Immature natural killer cell (primary cell): ENCODE measurements around the gene TAS1R1. TPM values are rescaled to one million over a fixed set of nuclear protein-coding genes. Genes with fewer than 3 reads are reported as not detected.

Source experiments
- DNase-seq, 3 donors: peaks; one replicate each; pipeline ENCODE4 v3.0.0; 2022; ENCODE audit warnings: mixed read lengths in 1 of 3
- H3K27ac Mint-ChIP-seq, 6 donors: one replicate each; pipeline ENCODE4 v1.8.0; 2020; ENCODE audit warnings: mixed read lengths in 6 of 6, mild to moderate bottlenecking in 5 of 6, inconsistent platforms in 4 of 6, moderate library complexity in 3 of 6
- H3K27me3 Mint-ChIP-seq, 3 donors: one replicate each; pipeline ENCODE4 v1.8.0; 2020 to 2021; ENCODE audit warnings: low read depth in 3 of 3, mild to moderate bottlenecking in 3 of 3, mixed read lengths in 3 of 3, moderate library complexity in 3 of 3, inconsistent platforms in 1 of 3
- H3K36me3 Mint-ChIP-seq, 3 donors: one replicate each; pipeline ENCODE4 v1.8.0; 2020; ENCODE audit warnings: mixed read lengths in 3 of 3, inconsistent platforms in 2 of 3, mild to moderate bottlenecking in 2 of 3
- H3K4me1 Mint-ChIP-seq, 2 donors: one replicate each; pipeline ENCODE4 v1.8.0; 2020; ENCODE audit warnings: inconsistent platforms in 2 of 2, mild to moderate bottlenecking in 2 of 2, mixed read lengths in 2 of 2, moderate library complexity in 1 of 2
- H3K4me3 Mint-ChIP-seq, 5 donors: one replicate each; pipeline ENCODE4 v1.8.0; 2020; ENCODE audit warnings: mild to moderate bottlenecking in 5 of 5, mixed read lengths in 5 of 5, inconsistent platforms in 3 of 5, moderate library complexity in 3 of 5
- H3K9me3 Mint-ChIP-seq, 6 donors: one replicate each; pipeline ENCODE4 v1.8.0; 2020; ENCODE audit warnings: mild to moderate bottlenecking in 6 of 6, mixed read lengths in 6 of 6, inconsistent platforms in 4 of 6, moderate library complexity in 3 of 6
- polyA plus RNA-seq, 3 donors: library from polyadenylated mRNA; unstranded; fragments of 300-500 nt; fragmentation: Illumina TruSeq; gene quantifications; one replicate each; pipeline ENCODE4 v1.2.3, GENCODE V29; 2021

The TAS1R1 gene
- polyA plus RNA-seq = under 1 TPM in 1 of 3 donors, not detected in 2; 0.16 TPM

DNA sequence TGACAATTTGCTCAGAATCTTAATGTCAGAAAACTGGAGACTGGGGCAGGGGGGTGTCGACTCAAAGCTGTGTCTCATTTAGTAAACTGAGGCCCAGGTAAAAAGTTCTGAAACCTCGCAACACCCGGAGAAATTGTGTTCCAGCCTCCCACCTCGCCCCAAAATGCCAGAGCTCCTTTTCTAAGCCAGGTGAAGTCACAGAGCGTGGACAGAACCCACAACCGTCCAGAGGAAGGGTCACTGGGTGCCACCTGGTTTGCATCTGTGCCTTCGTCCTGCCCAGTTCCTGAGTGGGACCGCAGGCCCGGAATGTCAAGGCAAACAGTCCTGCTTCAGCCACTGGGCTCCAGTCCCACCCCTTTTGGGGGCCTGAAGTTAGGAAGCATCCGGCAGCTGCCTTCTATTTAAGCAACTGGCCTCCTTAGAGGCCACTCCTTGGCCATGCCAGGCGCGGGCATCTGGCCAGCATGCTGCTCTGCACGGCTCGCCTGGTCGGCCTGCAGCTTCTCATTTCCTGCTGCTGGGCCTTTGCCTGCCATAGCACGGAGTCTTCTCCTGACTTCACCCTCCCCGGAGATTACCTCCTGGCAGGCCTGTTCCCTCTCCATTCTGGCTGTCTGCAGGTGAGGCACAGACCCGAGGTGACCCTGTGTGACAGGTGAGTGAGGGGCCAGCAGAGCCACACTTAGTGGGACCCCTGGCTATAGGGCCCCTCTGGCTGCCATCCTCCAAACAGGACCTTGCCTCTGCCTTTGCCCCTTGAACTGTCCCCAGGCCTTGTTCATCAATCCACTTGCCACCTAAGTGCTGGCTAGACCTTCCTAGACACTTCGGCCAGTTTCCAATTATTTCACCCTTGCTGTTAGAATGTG lies at the start of gene TAS1R1:
Gene TAS1R1 (plus strand): TSS at position 401 of the 872 bp plus-strand sequence. CDS start 67 bp downstream, at position 468.
- peak within 1 kb of the TSS in 4 of 6 donors; percentile 22 to 70 (median 68) for H3K27ac Mint-ChIP-seq
- DNase-seq = no peak
- H3K36me3 Mint-ChIP-seq = peaks cover 0 to 3% (median 0%) of the 10 kb centered on the region in 3 donors
- peak within 1 kb of the TSS; percentile 66 to 81 (median 75) for H3K4me3 Mint-ChIP-seq
- H3K9me3 Mint-ChIP-seq = no peaks in the 10 kb centered on the region
- H3K4me1 Mint-ChIP-seq = peaks cover 6 to 21% of the 10 kb centered on the region in 2 donors
- no peaks in the 10 kb centered on the region for H3K27me3 Mint-ChIP-seq

DNA sequence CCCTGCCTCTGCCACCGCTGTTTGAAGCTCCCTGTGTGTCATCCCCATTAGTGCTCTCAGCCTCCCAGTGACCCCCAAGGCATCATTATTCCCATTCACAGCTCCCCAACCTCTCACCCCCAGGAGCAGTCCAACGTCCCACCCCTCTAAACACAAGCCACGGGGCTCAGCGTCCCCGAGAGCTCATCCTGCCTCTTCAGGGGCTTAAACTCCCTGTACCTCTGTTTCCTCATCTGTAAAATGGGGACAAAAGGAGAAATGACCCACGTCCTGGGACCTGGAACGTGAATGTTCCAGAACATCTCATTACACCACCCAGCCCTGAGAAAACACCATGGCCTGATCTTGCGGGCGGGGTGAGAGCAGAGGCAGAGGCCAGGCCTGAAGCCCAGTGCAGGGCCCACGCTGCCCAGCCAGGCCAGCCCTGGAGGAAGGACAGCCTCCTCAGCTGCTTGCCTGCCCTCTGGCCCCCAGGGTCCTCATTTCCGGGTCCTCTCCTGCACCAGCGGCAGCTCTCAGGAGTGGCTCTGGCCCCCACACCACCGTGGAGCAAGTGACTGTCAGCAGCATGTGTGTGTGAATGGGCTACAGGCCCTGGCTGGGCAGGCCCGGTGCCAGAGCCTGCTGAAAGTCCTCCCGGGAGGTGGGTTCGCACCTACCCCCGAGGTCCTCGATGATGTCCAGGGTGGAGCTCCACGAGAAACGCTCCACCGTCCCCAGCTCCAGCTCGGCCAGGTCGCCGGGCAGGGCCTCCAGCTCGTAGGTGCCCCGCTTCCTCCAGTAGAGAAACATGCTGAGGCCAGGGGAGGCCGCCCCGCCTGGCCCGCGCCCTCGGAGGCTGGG lies 49.5 kb upstream of the TAS1R1 start:
- H3K4me1 Mint-ChIP-seq = no peaks in the 10 kb centered on the region
- no peak overlapping the region for H3K4me3 Mint-ChIP-seq
- no peaks in the 10 kb centered on the region for H3K9me3 Mint-ChIP-seq

DNA sequence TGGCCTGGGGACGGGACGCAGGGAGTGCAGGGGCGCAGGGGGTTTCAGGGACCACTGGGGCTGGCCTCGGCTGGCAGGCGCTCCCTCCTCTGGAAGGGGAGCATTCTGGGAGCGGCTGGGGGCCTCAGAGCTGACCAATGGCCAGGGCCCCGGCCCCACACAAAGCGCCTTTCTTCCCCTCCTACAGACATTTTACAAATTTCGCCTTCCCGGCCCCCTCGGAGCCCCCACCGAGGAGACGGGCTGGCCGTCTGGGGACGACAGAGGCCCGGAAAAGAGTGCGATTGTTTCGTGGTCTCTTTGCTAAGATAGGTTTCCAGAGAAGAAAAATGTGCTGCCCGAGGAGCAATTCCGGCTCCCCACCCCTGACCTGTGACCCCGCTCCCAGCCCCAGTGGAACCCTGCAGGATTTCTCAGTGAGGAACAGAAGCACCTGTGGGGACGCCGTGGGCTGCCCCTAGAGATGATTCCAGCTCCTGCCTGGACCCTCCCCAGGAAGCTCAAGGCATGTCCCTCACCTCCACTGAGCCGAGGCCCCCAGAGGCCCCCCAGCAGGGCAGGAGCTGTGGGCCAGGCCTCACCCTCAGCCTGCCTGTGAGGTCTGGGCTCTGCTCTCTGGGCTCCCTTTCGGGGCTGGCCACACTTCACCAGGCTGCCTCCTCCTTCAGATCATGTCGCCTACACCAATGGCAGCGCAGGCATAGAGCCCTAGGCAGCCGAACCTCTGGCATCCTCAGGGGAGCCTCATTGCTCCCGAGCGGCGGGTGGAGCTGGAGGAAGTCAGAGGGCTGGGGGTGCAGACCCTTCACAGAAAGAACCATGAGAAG lies 48.7 kb upstream of the TAS1R1 start:
- H3K4me1 Mint-ChIP-seq = no peaks in the 10 kb centered on the region
- no peak overlapping the region for H3K4me3 Mint-ChIP-seq
- H3K9me3 Mint-ChIP-seq = no peaks in the 10 kb centered on the region
- H3K36me3 Mint-ChIP-seq = no peaks in the 10 kb centered on the region
- peaks cover 0 to 3% (median 0%) of the 10 kb centered on the region in 3 donors for H3K27me3 Mint-ChIP-seq
- peak overlapping the region in 1 of 6 donors; percentile 87 for H3K27ac Mint-ChIP-seq
- no peak for DNase-seq

More for the DNA sequence above, 49.5 kb upstream of the TAS1R1 start:
- no peak for DNase-seq
- H3K27me3 Mint-ChIP-seq = peaks cover 0 to 6% (median under 1%) of the 10 kb centered on the region in 3 donors
- no peaks in the 10 kb centered on the region for H3K36me3 Mint-ChIP-seq
- no peak overlapping the region for H3K27ac Mint-ChIP-seq

DNA sequence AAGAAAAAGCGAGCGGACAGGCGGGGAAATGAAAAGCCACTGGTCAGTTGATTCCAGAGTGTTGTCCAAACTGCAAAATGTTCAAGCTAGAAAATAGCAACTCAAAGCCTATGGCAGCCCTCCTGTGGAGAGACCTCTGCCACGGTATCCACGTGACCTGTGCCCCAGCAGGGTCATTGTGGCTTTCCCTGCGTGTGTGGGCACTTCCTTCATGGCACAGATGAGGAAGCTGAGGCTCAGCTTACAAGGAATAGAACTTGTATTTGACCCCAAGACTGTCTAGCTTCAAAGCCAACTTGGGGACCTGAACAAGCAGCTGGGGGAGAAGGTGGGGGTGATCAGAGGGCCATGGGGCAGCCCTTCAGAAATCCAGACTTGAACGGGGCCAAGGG lies 48.1 kb upstream of the TAS1R1 start:
- no peak for DNase-seq
- H3K4me3 Mint-ChIP-seq = no peak overlapping the region
- no peaks in the 10 kb centered on the region for H3K9me3 Mint-ChIP-seq
- no peaks in the 10 kb centered on the region for H3K4me1 Mint-ChIP-seq
- H3K27ac Mint-ChIP-seq = peak overlapping the region in 1 of 6 donors; percentile 87
- peaks cover 0 to 3% (median 0%) of the 10 kb centered on the region in 3 donors for H3K27me3 Mint-ChIP-seq
- no peaks in the 10 kb centered on the region for H3K36me3 Mint-ChIP-seq

DNA sequence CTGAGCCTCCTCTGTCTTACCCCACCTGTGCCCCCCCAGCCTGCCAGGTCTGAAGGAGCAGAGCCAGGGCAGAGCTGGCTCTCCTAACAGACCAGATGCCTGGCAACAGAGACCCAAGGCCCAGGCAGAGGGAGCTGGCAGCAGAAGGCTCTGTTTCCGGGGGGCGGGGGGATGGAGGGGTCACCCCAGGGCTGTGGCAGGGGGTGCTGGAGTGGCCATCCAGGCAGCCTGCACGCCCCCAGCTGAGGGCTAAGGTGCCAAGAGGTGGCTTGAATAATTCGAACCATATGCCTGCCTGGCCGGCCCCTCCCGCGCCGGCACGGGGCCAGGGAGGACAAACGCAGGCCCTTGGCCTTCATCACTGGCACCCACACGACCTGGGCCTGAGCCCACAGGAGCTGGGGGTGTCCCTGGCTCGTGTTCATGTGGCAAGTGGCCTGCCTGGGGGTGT lies 47.6 kb upstream of the TAS1R1 start:
- Mint-ChIP-seq H3K27ac (no peak overlapping the region), H3K4me3 (no peak overlapping the region), H3K27me3 (peaks cover 0 to 3% (median 0%) of the 10 kb centered on the region in 3 donors), H3K4me1 (no peaks in the 10 kb centered on the region), H3K9me3 (no peaks in the 10 kb centered on the region), H3K36me3 (no peaks in the 10 kb centered on the region)
- DNase-seq = no peak

DNA sequence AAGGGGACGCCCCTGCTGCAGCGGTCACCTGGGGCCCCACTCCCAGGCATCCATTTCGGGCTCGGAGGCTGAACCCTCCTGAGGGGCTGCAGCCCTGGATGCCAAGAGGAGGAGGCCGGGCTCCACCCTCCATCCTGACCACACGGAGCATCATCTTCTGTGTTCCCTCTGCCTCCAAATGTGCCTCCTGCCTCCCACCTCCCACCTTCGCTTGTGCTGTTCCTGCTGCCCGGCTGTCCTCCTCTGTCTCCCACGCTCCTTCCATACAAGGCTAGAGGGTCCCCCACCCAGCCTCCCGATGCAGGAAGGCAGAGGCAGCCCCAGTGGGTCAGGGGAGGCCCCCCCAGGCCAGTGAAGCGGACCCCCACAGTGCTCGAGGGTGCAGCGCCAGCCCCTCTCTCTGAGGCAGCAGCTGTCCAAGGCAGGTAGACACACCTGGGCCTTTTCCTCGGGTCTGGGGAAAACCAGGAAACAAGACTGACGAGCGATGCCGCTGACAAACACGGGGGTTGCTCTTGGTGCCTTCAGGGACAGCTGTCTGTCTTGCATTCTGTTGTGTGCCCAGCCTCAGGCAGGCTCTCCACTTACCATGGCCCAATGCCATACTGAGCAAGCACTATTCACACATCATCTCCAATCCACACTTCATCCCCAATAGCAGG lies 46.8 kb upstream of the TAS1R1 start:
- Mint-ChIP-seq H3K4me1 (no peaks in the 10 kb centered on the region), H3K27ac (no peak overlapping the region), H3K36me3 (no peaks in the 10 kb centered on the region), H3K4me3 (no peak overlapping the region), H3K9me3 (no peaks in the 10 kb centered on the region), H3K27me3 (peaks cover 0 to 3% (median 0%) of the 10 kb centered on the region in 3 donors)
- DNase-seq = no peak

DNA sequence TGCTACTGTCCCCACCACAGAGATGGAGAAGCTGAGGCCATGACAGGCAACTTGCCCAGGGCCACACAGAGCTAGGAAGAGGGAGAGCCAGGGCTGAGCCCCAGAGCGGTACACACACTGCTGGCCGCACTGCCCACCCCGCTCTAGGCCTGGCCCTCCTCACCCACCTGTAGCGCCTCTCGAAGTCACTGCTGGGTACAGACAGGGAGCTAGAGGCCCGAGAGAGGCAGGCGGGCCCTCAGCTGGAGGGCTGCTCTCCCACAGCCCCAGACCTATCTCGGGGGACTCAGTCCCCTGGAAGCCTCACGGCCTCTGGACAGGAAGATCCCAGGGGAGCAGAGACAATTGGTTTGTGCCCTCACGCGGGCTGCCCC lies 46.3 kb upstream of the TAS1R1 start:
- Mint-ChIP-seq H3K9me3 (no peaks in the 10 kb centered on the region), H3K27ac (no peak overlapping the region), H3K4me3 (no peak overlapping the region), H3K27me3 (peaks cover 0 to 3% (median 0%) of the 10 kb centered on the region in 3 donors), H3K36me3 (no peaks in the 10 kb centered on the region), H3K4me1 (no peaks in the 10 kb centered on the region)
- no peak for DNase-seq

DNA sequence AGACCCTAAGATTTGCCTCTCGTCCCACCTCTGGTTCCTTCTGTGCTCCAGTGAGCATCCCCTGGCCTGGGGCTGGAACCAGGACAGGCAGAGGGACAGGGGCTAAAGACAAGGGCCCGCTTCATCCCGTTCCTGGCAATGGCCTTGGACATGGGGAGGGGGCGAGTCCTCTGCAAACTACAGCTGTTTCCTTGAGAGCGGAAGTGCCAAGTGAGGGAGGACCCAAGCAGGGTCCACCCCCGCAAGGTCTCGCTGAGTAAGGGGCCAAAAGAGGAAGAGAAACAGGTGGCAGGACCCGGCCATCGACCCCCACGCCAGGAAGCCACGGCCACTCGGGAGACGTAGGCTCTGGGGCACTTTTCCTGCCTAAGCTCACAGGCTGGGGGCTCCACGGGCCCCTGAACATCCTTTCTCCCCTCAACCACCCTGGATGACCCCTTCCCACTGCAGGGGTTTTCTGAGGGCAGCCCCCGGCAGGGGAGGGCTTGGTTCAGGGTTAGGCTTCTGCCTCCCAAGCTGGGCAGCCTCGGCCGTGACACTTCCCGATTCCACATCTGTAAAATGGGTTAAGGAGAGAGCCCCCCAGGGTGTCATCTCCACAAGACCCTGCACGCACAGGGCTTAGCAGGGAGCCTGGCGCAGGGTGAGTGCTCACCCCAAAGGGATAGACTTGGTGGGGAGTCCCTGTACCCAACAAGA lies 45.7 kb upstream of the TAS1R1 start:
- H3K36me3 Mint-ChIP-seq = no peaks in the 10 kb centered on the region
- no peak for DNase-seq
- no peak overlapping the region for H3K27ac Mint-ChIP-seq
- H3K27me3 Mint-ChIP-seq = peaks cover 0 to 3% (median 0%) of the 10 kb centered on the region in 3 donors
- no peaks in the 10 kb centered on the region for H3K4me1 Mint-ChIP-seq
- no peak overlapping the region for H3K4me3 Mint-ChIP-seq
- H3K9me3 Mint-ChIP-seq = no peaks in the 10 kb centered on the region

DNA sequence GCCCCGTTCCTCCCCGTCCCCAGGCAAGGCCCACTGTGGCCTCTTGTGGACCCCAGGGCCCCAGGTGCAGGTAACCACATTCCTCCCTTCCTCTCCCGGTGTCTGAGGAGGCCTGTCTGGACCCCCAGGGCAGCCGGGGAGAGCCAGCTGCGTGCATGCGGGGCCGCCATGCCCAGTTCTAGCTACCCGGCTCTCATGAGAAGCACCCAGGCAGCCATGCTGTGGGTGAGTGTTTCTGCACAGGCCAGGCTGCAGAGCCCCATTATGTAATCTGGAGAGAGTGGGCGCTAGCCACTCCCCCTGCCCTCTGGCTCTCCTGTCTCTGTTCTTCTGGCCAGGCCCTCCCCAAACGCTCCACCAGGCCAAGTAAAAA lies 45.2 kb upstream of the TAS1R1 start:
- no peaks in the 10 kb centered on the region for H3K9me3 Mint-ChIP-seq
- DNase-seq = no peak
- H3K4me1 Mint-ChIP-seq = no peaks in the 10 kb centered on the region
- no peak overlapping the region for H3K4me3 Mint-ChIP-seq
- H3K36me3 Mint-ChIP-seq = no peaks in the 10 kb centered on the region
- H3K27me3 Mint-ChIP-seq = peaks cover 0 to 3% (median 1%) of the 10 kb centered on the region in 3 donors
- H3K27ac Mint-ChIP-seq = no peak overlapping the region

DNA sequence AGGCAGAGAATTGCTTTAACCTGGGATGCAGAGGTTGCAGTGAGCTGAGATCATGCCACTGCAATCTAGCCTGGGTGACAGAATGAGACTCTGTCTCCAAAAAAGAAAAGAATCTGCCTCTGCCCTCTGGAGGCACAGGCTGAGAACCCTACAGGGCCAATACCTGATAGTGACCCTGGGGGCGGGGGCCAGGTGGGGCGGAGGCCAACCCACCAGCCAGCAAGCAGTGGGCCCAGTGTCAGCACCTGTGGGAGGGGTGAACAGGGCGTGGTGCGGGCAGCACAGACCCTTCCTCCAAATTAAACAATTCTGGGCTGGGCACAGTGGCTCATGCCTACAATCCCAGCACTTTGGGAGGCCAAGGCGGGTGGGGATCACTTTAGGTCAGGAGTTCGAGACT lies 44.6 kb upstream of the TAS1R1 start:
- Mint-ChIP-seq H3K36me3 (no peaks in the 10 kb centered on the region), H3K4me3 (no peak overlapping the region), H3K9me3 (no peaks in the 10 kb centered on the region), H3K27me3 (peaks cover 0 to 1% (median 0%) of the 10 kb centered on the region in 3 donors), H3K27ac (no peak overlapping the region), H3K4me1 (no peaks in the 10 kb centered on the region)
- no peak for DNase-seq

DNA sequence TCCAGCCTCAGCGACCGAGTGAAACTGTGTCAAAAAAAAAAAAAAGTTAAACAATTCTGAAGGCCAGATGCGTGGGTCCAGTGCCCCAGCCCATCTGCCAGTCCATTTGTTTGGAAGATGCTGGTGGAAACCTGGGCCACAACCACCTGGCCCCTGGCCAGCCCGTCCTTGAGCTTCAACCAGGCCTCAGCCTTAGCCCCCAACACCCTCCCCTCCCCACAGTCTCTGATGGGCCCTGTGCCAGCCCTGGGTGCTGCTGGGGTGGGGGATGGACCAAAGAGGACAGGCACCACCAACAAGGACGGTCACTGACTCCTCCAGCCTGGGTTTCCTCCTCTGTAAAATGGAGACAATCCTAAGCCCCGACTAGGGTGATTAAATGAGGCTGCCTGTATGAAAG lies 44.1 kb upstream of the TAS1R1 start:
- no peaks in the 10 kb centered on the region for H3K9me3 Mint-ChIP-seq
- H3K27ac Mint-ChIP-seq = no peak overlapping the region
- H3K27me3 Mint-ChIP-seq = peaks cover 0 to 1% (median 0%) of the 10 kb centered on the region in 3 donors
- no peak overlapping the region for H3K4me3 Mint-ChIP-seq
- no peaks in the 10 kb centered on the region for H3K36me3 Mint-ChIP-seq
- no peak for DNase-seq
- H3K4me1 Mint-ChIP-seq = no peaks in the 10 kb centered on the region

DNA sequence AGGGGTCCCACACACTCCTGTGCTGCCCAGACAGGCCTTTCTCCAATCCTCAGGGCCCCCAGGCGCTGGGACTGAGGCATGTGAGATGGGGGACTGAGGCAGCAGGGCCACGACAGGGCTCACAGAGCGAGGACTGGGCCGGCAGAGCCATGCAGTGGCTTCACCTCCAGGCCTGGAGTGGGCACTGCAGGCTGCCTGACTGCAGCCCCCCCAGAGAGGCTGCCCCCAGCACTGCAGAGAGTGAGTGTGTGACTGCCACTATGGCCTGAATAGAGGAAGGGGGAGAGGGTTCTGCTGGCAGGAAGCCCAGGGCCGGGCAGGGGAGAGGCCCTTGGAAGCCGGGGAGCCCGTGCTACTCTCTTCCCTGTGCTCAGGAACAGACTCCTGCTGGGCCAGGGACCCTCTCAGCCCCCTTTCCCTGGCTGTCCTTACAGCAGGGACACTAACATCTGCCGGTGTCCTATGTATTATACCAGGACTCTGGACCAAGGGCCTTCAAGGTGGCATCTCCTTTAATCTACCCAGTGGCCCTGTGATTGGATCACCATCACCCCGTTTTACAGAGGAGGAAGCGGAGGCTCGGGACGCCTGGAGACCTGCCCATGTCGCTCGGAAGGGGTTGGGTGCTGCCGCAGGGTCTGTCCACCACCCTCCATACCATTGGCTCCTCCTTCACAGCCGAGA lies 43.4 kb upstream of the TAS1R1 start:
- H3K36me3 Mint-ChIP-seq = no peaks in the 10 kb centered on the region
- DNase-seq = no peak
- H3K27ac Mint-ChIP-seq = no peak overlapping the region
- no peaks in the 10 kb centered on the region for H3K4me1 Mint-ChIP-seq
- H3K27me3 Mint-ChIP-seq = peaks cover 0 to 1% (median 0%) of the 10 kb centered on the region in 3 donors
- no peak overlapping the region for H3K4me3 Mint-ChIP-seq
- no peaks in the 10 kb centered on the region for H3K9me3 Mint-ChIP-seq
